Natural killer cell (primary cell): Measurements from ENCODE around the gene CDH20. TPM values are rescaled to one million over a fixed set of nuclear protein-coding genes. Genes with fewer than 3 reads are reported as not detected.

Experiments used
- ATAC-seq, 3 donors: fragments of 150-1000 bp in 2 of 3; fragments of 200-7000 bp in 1 of 3; cut with Tn5 transposase; 1 replicate in 1 of 3; 2 replicates in 2 of 3; pipeline ENCODE4 v1.10.0; 2021; ENCODE audit warnings: mild to moderate bottlenecking in 2 of 3, moderate library complexity in 2 of 3
- DNase-seq, 2 donors: peaks; one replicate each; pipeline versions ENCODE4 v3.0.0 to v3.0.0-alpha.2; 2013 to 2021; ENCODE audit warnings: mixed read lengths in 1 of 2
- H3K27ac ChIP-seq: one replicate; pipeline ENCODE4 v1.5.1; 2013; ENCODE audit warnings: mild to moderate bottlenecking, low read length
- H3K27me3 ChIP-seq: one replicate; pipeline ENCODE4 v1.6.1; 2013; ENCODE audit warnings: low read length; ENCODE audit not compliant: control insufficient read depth, insufficient read depth
- H3K36me3 ChIP-seq: one replicate; pipeline ENCODE4 v1.6.1; 2013; ENCODE audit warnings: low read length; ENCODE audit not compliant: control insufficient read depth, insufficient read depth
- H3K4me1 ChIP-seq: one replicate; pipeline ENCODE4 v1.6.1; 2013; ENCODE audit warnings: low read length; ENCODE audit not compliant: control insufficient read depth, insufficient read depth
- H3K4me3 ChIP-seq: one replicate; pipeline ENCODE4 v1.5.1; 2013; ENCODE audit warnings: low read length
- H3K9me3 ChIP-seq: one replicate; pipeline ENCODE4 v1.6.1; 2013; ENCODE audit warnings: low read length; ENCODE audit not compliant: control insufficient read depth, insufficient read depth
- H3K27ac Mint-ChIP-seq, 2 donors: one replicate each; pipeline ENCODE4 v1.8.0; 2022; ENCODE audit warnings: mild to moderate bottlenecking in 2 of 2, mixed read lengths in 2 of 2, moderate library complexity in 1 of 2
- H3K27me3 Mint-ChIP-seq, 2 donors: one replicate each; pipeline ENCODE4 v1.8.0; 2022; ENCODE audit warnings: low read depth in 2 of 2, mixed read lengths in 2 of 2
- H3K36me3 Mint-ChIP-seq: one replicate; pipeline ENCODE4 v1.8.0; 2022; ENCODE audit warnings: mixed read lengths
- H3K4me1 Mint-ChIP-seq, 2 donors: one replicate each; pipeline ENCODE4 v1.8.0; 2022; ENCODE audit warnings: mixed read lengths in 2 of 2
- H3K4me3 Mint-ChIP-seq: one replicate; pipeline ENCODE4 v1.8.0; 2022; ENCODE audit warnings: mild to moderate bottlenecking, moderate library complexity, mixed read lengths
- H3K9me3 Mint-ChIP-seq, 2 donors: one replicate each; pipeline ENCODE4 v1.8.0; 2022; ENCODE audit warnings: mixed read lengths in 2 of 2
- WGBS: methylation state at CpG from one replicate; pipeline ENCODE4 v1.1.7; 2013; ENCODE audit warnings: missing lambda C conversion rate; ENCODE audit not compliant: insufficient coverage; 5-methylcytosine and 5-hydroxymethylcytosine counted together
- intact Hi-C: fragments of 100-400 bp; cut with micrococcal nuclease; formaldehyde crosslinking; loops from one replicate; pipeline ENCODE4 v1.14.2; 2022
- total RNA-seq, 4 donors: library from RNA; stranded (reverse); fragments of 120-200 nt in 1 of 4; gene quantifications; one replicate each; pipeline versions ENCODE4 v1.2.3 to v1.2.4, GENCODE V29; 2013 to 2022
- TF ChIP-seq, protein P1 (sequence below): fragments of 200-600 bp; IDR thresholded peaks from one replicate; pipeline ENCODE4 v1.8.0; 2022; ENCODE audit warnings: antibody characterized with exemption

CDH20 gene
- total RNA-seq, 3 donors from 2014 or later (not counting 1 experiment from before 2014, with no cell fraction given): 0.09 to 0.10 TPM; not detected in 1

DNA sequence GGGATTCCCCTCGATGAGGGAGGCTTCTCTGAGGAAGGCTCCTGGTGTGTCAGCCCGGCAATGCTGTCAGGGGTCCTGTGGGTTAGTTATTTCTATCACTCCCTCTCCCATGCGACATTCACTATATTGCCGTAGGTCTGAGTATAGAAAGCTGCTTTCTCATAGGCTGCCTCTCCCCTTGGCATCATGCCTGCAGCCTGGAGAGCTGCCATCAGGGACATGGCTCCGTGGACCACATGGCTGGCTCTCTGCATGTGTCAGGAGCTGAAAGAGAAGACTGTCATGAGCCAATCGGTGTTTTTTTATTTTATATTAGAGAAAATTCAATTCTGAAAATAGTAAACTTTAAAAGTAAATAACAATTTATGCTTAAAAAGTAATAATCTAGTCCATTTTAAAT, 198.0 kb downstream of the CDH20 start:
- TF ChIP-seq, protein P1, sequence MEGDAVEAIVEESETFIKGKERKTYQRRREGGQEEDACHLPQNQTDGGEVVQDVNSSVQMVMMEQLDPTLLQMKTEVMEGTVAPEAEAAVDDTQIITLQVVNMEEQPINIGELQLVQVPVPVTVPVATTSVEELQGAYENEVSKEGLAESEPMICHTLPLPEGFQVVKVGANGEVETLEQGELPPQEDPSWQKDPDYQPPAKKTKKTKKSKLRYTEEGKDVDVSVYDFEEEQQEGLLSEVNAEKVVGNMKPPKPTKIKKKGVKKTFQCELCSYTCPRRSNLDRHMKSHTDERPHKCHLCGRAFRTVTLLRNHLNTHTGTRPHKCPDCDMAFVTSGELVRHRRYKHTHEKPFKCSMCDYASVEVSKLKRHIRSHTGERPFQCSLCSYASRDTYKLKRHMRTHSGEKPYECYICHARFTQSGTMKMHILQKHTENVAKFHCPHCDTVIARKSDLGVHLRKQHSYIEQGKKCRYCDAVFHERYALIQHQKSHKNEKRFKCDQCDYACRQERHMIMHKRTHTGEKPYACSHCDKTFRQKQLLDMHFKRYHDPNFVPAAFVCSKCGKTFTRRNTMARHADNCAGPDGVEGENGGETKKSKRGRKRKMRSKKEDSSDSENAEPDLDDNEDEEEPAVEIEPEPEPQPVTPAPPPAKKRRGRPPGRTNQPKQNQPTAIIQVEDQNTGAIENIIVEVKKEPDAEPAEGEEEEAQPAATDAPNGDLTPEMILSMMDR: no peak
- no peak overlapping the region for H3K4me3 Mint-ChIP-seq
- intact Hi-C loops: no loop called here
- no peaks in the 10 kb centered on the region for H3K36me3 ChIP-seq
- DNase-seq: no peak
- H3K4me1 ChIP-seq: no peaks in the 10 kb centered on the region
- no peaks in the 10 kb centered on the region for H3K9me3 Mint-ChIP-seq
- no peak overlapping the region for H3K4me3 ChIP-seq
- no peaks in the 10 kb centered on the region for H3K9me3 ChIP-seq
- no peaks in the 10 kb centered on the region for H3K4me1 Mint-ChIP-seq
- H3K27ac ChIP-seq: no peak overlapping the region
- no peak for ATAC-seq
- H3K36me3 Mint-ChIP-seq: no peaks in the 10 kb centered on the region
- 80% methylated on average over 5 of the region's 6 CpGs for WGBS
- peaks cover 0 to 8% of the 10 kb centered on the region in 2 donors for H3K27me3 Mint-ChIP-seq
- no peaks in the 10 kb centered on the region for H3K27me3 ChIP-seq
- H3K27ac Mint-ChIP-seq: no peak overlapping the region

DNA sequence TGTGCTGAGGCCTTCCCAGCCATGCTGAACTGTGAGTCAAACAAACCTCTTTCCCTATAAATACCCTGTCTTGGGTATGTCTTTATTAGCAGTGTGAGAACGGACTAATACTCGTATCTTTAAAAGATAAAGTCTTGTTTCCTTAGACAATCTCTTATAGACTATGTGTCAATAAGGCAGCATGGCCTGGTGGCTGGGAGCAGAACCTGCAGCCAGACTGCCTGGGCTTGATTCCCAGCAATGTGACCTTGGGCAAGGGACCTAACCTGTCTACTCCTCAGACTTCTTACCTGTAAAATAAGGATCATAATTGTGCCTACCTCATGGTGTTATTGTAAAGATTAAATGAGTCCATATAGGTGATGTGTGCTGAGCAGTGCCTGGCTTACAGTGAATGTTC, 198.7 kb downstream of the CDH20 start:
- TF ChIP-seq, protein P1: no peak
- WGBS: 82% methylated on average over 2 of the region's 2 CpGs
- intact Hi-C loops: no loop called here
- no peak overlapping the region for H3K27ac ChIP-seq
- Mint-ChIP-seq H3K27me3 (peaks cover 0 to 8% of the 10 kb centered on the region in 2 donors), H3K9me3 (no peaks in the 10 kb centered on the region), H3K4me3 (no peak overlapping the region), H3K27ac (no peak overlapping the region), H3K4me1 (no peaks in the 10 kb centered on the region), H3K36me3 (no peaks in the 10 kb centered on the region)
- no peaks in the 10 kb centered on the region for H3K27me3 ChIP-seq
- H3K4me1 ChIP-seq: no peaks in the 10 kb centered on the region
- no peak for DNase-seq
- no peaks in the 10 kb centered on the region for H3K9me3 ChIP-seq
- no peak for ATAC-seq
- H3K4me3 ChIP-seq: no peak overlapping the region
- H3K36me3 ChIP-seq: no peaks in the 10 kb centered on the region

DNA sequence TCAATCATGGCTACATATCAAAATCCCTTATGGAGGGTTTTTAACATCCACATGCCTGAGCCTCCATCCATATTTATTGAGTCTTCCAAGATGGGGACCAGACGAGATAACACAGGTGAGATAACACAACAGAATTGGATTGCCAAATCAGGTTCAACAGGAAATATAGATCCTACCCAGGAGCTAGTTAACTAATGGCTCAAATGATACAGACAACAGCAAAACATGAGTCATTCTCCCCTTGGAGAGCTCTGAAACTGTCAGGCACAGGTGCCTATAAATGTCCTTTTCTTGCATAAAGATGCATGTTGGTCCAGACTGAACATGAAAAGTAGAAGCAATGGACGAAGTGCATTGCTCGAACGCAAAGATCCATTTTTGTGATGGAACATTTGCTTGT, 202.2 kb downstream of the CDH20 start:
- Histone ChIP-seq H3K27ac (no peak overlapping the region), H3K36me3 (no peaks in the 10 kb centered on the region), H3K4me1 (no peaks in the 10 kb centered on the region), H3K9me3 (no peaks in the 10 kb centered on the region), H3K27me3 (no peaks in the 10 kb centered on the region), H3K4me3 (no peak overlapping the region)
- Mint-ChIP-seq H3K4me3 (no peak overlapping the region), H3K36me3 (no peaks in the 10 kb centered on the region), H3K9me3 (no peaks in the 10 kb centered on the region), H3K27me3 (peaks cover 0 to 8% of the 10 kb centered on the region in 2 donors), H3K27ac (no peak overlapping the region), H3K4me1 (no peaks in the 10 kb centered on the region)
- WGBS: 85% methylated on average over 4 of the region's 4 CpGs
- intact Hi-C loops: no loop called here
- no peak for DNase-seq
- TF ChIP-seq, protein P1: no peak
- no peak for ATAC-seq

DNA sequence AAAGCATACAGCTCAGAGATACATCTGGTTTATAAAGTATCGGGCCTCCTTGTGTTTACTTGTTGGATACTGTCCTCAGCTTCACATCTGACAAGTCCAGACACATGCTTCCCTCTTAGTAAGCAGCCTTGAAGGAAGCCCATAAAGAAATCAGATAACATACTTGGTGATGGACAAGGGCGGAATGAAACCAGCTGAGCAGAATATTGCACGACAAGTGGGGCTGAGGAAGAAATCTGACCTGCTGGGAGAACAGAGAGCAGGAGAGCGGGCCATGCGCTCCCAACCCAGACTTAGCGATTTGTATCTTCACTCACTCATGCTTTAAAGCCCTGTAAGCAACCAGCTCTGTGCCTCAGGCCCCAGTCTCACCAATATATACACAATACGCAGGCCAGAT, 208.4 kb downstream of the CDH20 start:
- Mint-ChIP-seq H3K4me1 (no peaks in the 10 kb centered on the region), H3K27me3 (peaks cover 0 to 5% of the 10 kb centered on the region in 2 donors), H3K9me3 (no peaks in the 10 kb centered on the region), H3K27ac (no peak overlapping the region), H3K4me3 (no peak overlapping the region), H3K36me3 (no peaks in the 10 kb centered on the region)
- Histone ChIP-seq H3K27ac (no peak overlapping the region), H3K4me3 (no peak overlapping the region), H3K9me3 (no peaks in the 10 kb centered on the region), H3K27me3 (no peaks in the 10 kb centered on the region), H3K36me3 (no peaks in the 10 kb centered on the region), H3K4me1 (no peaks in the 10 kb centered on the region)
- intact Hi-C loops: no loop called here
- DNase-seq (no peak), ATAC-seq (no peak)
- TF ChIP-seq, protein P1: no peak
- 91% methylated on average over 7 of the region's 7 CpGs for WGBS
